Stimulated activated CD4-positive, alpha-beta T cell treated with anti-CD3 and anti-CD28 coated beads, Interleukin-12 subunit alpha, Interleukin-12 subunit beta, amount 100 ng/mL, for 24 hours (primary cell): ENCODE measurements around the gene KNG1.
"Not testable (repeated sequence)": the region's sequence is repeated elsewhere in the genome, so short reads cannot be mapped to it uniquely, and the experiment has no call there.

Source experiments
- DNase-seq, 2 experiments: peaks; one replicate each; pipeline ENCODE4 v3.0.0-alpha.2; 2020; ENCODE audit warnings: low read depth in 2 of 2

Gene KNG1

GRCh38 chr3:186717039-186717457, at the start of gene KNG1:
TSS of gene KNG1 (plus strand) at chr3:186717359. CDS start at chr3:186717543, 184 bp downstream.
- DNase-seq, result no peak

- DNase-seq, result no peak
Observed at GRCh38 chr3:186668426-186668825, 48.7 kb upstream of the KNG1 start.

GRCh38 chr3:186669378-186670084, 47.6 kb upstream of the KNG1 start:
- no peak for DNase-seq

GRCh38 chr3:186670155-186670554, 47.0 kb upstream of the KNG1 start:
- no peak for DNase-seq

- no peak for DNase-seq
Observed at GRCh38 chr3:186671051-186671450, 46.1 kb upstream of the KNG1 start.

- DNase-seq, result no peak
Observed at GRCh38 chr3:186678604-186679003, 38.6 kb upstream of the KNG1 start.

GRCh38 chr3:186679151-186679550, 38.0 kb upstream of the KNG1 start:
- DNase-seq, result no peak

- DNase-seq, result no peak
Observed at GRCh38 chr3:186680869-186681268, 36.3 kb upstream of the KNG1 start.

GRCh38 chr3:186682812-186683211, 34.3 kb upstream of the KNG1 start:
- DNase-seq, result no peak

GRCh38 chr3:186683979-186684378, 33.2 kb upstream of the KNG1 start:
- DNase-seq, result no peak

GRCh38 chr3:186686475-186686874, 30.7 kb upstream of the KNG1 start:
- DNase-seq, result not testable (repeated sequence)

- DNase-seq, result no peak
Observed at GRCh38 chr3:186687120-186687651, 30.0 kb upstream of the KNG1 start.

- not testable (repeated sequence) for DNase-seq
Observed at GRCh38 chr3:186690304-186690703, 26.9 kb upstream of the KNG1 start.

- no peak for DNase-seq
Observed at GRCh38 chr3:186691676-186692075, 25.5 kb upstream of the KNG1 start.

- DNase-seq, result no peak
Observed at GRCh38 chr3:186693843-186694242, 23.3 kb upstream of the KNG1 start.

GRCh38 chr3:186694288-186695032, 22.7 kb upstream of the KNG1 start:
- DNase-seq, result no peak

- no peak for DNase-seq
Observed at GRCh38 chr3:186696522-186696921, 20.6 kb upstream of the KNG1 start.

- no peak for DNase-seq
Observed at GRCh38 chr3:186697510-186697909, 19.6 kb upstream of the KNG1 start.

GRCh38 chr3:186700267-186700666, 16.9 kb upstream of the KNG1 start:
- DNase-seq, result no peak

- DNase-seq, result not testable (repeated sequence)
Observed at GRCh38 chr3:186702451-186702850, 14.7 kb upstream of the KNG1 start.

- peak in 1 of 2 experiments; percentile 11 for DNase-seq
Observed at GRCh38 chr3:186705882-186706780, 11.0 kb upstream of the KNG1 start.
